ENCODE data around the gene DLG2. TPM values are rescaled to one million over a fixed set of nuclear protein-coding genes. Genes with fewer than 3 reads are reported as not detected.

DLG2 gene
- total RNA-seq, 2 experiments from 2014 or later = 2.0 to 2.1 TPM

GRCh38 chr11:85603220-85603619 is 23.9 kb downstream of the DLG2 start:
- intact Hi-C loops (cut with DNase I, micrococcal nuclease) = no loop called here
- Histone ChIP-seq H3K9me3 (ENCODE audit: control insufficient read depth in 1 of 2, insufficient read depth in 1 of 2, low read length in 2 of 2) (no peaks in the 10 kb centered on the region), H3K4me3 (ENCODE audit: low read length) (no peak overlapping the region), H3K27me3 (ENCODE audit: control insufficient read depth in 1 of 2, insufficient read depth in 2 of 2, low read length in 2 of 2) (no peaks in the 10 kb centered on the region), H3K4me1 (ENCODE audit: insufficient read depth, low read length) (no peaks in the 10 kb centered on the region), H3K27ac (ENCODE audit: low read depth in 1 of 2, low read length in 2 of 2) (no peak overlapping the region), H3K36me3 (ENCODE audit: insufficient read depth, low read length) (no peaks in the 10 kb centered on the region)
- ChIA-PET POLR2A (interaction anchor here (1.4 kb wide), 1 partner anchor 44 kb away, joined by 3 read pairs; the partner anchor contains the start of gene TMEM126A), CTCF (interaction anchor here (1.4 kb wide), 1 partner anchor 14 kb away, joined by 3 read pairs; no protein-coding TSS in a partner anchor)
- no peak for DNase-seq
- no peak for ATAC-seq (ENCODE audit: poor library complexity)
- H3K4me3 Mint-ChIP-seq = no peak overlapping the region
- H3K36me3 Mint-ChIP-seq (ENCODE audit: low read depth) = no peaks in the 10 kb centered on the region
- no peaks in the 10 kb centered on the region for H3K27me3 Mint-ChIP-seq
- no peaks in the 10 kb centered on the region for H3K4me1 Mint-ChIP-seq (ENCODE audit: low read depth)
- H3K27ac Mint-ChIP-seq = no peak overlapping the region
- no peaks in the 10 kb centered on the region for H3K9me3 Mint-ChIP-seq
- TF ChIP-seq CTCF (IDR thresholded peaks at IDR 0.05) = no peak

GRCh38 chr11:85602526-85603213 is 24.5 kb downstream of the DLG2 start:
- no peak overlapping the region for H3K4me3 ChIP-seq (ENCODE audit: low read length)
- H3K9me3 ChIP-seq (ENCODE audit: control insufficient read depth in 1 of 2, insufficient read depth in 1 of 2, low read length in 2 of 2) = no peaks in the 10 kb centered on the region
- Mint-ChIP-seq H3K4me1 (ENCODE audit: low read depth) (no peaks in the 10 kb centered on the region), H3K27me3 (no peaks in the 10 kb centered on the region), H3K9me3 (no peaks in the 10 kb centered on the region), H3K4me3 (no peak overlapping the region), H3K36me3 (ENCODE audit: low read depth) (no peaks in the 10 kb centered on the region), H3K27ac (no peak overlapping the region)
- POLR2A ChIA-PET = interaction anchor here (1.4 kb wide), 1 partner anchor 45 kb away, joined by 3 read pairs; the partner anchor contains the start of gene TMEM126A
- CTCF ChIA-PET = no interaction called here
- DNase-seq (no peak), ATAC-seq (ENCODE audit: poor library complexity) (no peak)
- no peaks in the 10 kb centered on the region for H3K36me3 ChIP-seq (ENCODE audit: insufficient read depth, low read length)
- intact Hi-C loops (cut with DNase I, micrococcal nuclease) = no loop called here
- H3K27ac ChIP-seq (ENCODE audit: low read depth in 1 of 2, low read length in 2 of 2) = no peak overlapping the region
- TF ChIP-seq CTCF (IDR thresholded peaks at IDR 0.05) = no peak
- H3K4me1 ChIP-seq (ENCODE audit: insufficient read depth, low read length) = no peaks in the 10 kb centered on the region
- no peaks in the 10 kb centered on the region for H3K27me3 ChIP-seq (ENCODE audit: control insufficient read depth in 1 of 2, insufficient read depth in 2 of 2, low read length in 2 of 2)

GRCh38 chr11:85599083-85599482 is 28.1 kb downstream of the DLG2 start:
- CTCF ChIA-PET = interaction anchor here (1.3 kb wide), 1 partner anchor 12 kb away, joined by 3 read pairs; no protein-coding TSS in a partner anchor
- Histone ChIP-seq H3K36me3 (ENCODE audit: insufficient read depth, low read length) (no peaks in the 10 kb centered on the region), H3K27ac (ENCODE audit: low read depth in 1 of 2, low read length in 2 of 2) (no peak overlapping the region), H3K4me1 (ENCODE audit: insufficient read depth, low read length) (no peaks in the 10 kb centered on the region), H3K4me3 (ENCODE audit: low read length) (no peak overlapping the region), H3K9me3 (ENCODE audit: control insufficient read depth in 1 of 2, insufficient read depth in 1 of 2, low read length in 2 of 2) (no peaks in the 10 kb centered on the region), H3K27me3 (ENCODE audit: control insufficient read depth in 1 of 2, insufficient read depth in 2 of 2, low read length in 2 of 2) (no peaks in the 10 kb centered on the region)
- H3K9me3 Mint-ChIP-seq = no peaks in the 10 kb centered on the region
- no peaks in the 10 kb centered on the region for H3K36me3 Mint-ChIP-seq (ENCODE audit: low read depth)
- POLR2A ChIA-PET = no interaction called here
- no peaks in the 10 kb centered on the region for H3K27me3 Mint-ChIP-seq
- H3K4me1 Mint-ChIP-seq (ENCODE audit: low read depth) = no peaks in the 10 kb centered on the region
- no peak overlapping the region for H3K4me3 Mint-ChIP-seq
- ATAC-seq (ENCODE audit: poor library complexity) (no peak), DNase-seq (no peak)
- intact Hi-C loops (cut with DNase I, micrococcal nuclease) = loop anchor here in 1 of 2 experiments (5.0 to 10.0 kb wide), 4 partner anchors 258 to 856 kb away; partner anchors contain the start of gene CCDC83
- H3K27ac Mint-ChIP-seq = no peak overlapping the region
- no peak for TF ChIP-seq CTCF (IDR thresholded peaks at IDR 0.05)
